Measurements from ENCODE around the gene MGAT4C. TPM values are rescaled to one million over a fixed set of nuclear protein-coding genes. Genes with fewer than 3 reads are reported as not detected.

The MGAT4C gene
- total RNA-seq, 4 donors from 2014 or later = under 0.01 to 0.60 (median 0.22) TPM; not detected in 1

- WGBS, 2 donors = 90 to 93% methylated on average over 4 of the region's 4 CpGs
- Histone ChIP-seq H3K27me3 (no peaks in the 10 kb centered on the region), H3K36me3 (no peaks in the 10 kb centered on the region), H3K4me1 (no peaks in the 10 kb centered on the region), H3K4me3 (no peak overlapping the region), H3K27ac (no peak overlapping the region), H3K9me3 (no peaks in the 10 kb centered on the region)
- DNase-seq (ENCODE audit: low spot score in 2 of 2) = no peak
- TF ChIP-seq EP300 (IDR thresholded peaks at IDR 0.05) = no peak
- TF ChIP-seq, protein P1, sequence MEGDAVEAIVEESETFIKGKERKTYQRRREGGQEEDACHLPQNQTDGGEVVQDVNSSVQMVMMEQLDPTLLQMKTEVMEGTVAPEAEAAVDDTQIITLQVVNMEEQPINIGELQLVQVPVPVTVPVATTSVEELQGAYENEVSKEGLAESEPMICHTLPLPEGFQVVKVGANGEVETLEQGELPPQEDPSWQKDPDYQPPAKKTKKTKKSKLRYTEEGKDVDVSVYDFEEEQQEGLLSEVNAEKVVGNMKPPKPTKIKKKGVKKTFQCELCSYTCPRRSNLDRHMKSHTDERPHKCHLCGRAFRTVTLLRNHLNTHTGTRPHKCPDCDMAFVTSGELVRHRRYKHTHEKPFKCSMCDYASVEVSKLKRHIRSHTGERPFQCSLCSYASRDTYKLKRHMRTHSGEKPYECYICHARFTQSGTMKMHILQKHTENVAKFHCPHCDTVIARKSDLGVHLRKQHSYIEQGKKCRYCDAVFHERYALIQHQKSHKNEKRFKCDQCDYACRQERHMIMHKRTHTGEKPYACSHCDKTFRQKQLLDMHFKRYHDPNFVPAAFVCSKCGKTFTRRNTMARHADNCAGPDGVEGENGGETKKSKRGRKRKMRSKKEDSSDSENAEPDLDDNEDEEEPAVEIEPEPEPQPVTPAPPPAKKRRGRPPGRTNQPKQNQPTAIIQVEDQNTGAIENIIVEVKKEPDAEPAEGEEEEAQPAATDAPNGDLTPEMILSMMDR (IDR thresholded peaks at IDR 0.05) = no peak
- no peak for TF ChIP-seq POLR2A (IDR thresholded peaks at IDR 0.05)
Observed at GRCh38 chr12:86158956-86159355, 97.2 kb downstream of the MGAT4C start.

GRCh38 chr12:86154620-86155019 is 101.6 kb downstream of the MGAT4C start:
- TF ChIP-seq EP300 (IDR thresholded peaks at IDR 0.05) (no peak), POLR2A (IDR thresholded peaks at IDR 0.05) (no peak)
- TF ChIP-seq, protein P1 (IDR thresholded peaks at IDR 0.05) = no peak
- H3K4me3 ChIP-seq = no peak overlapping the region
- no peak for DNase-seq (ENCODE audit: low spot score in 2 of 2)
- no peaks in the 10 kb centered on the region for H3K9me3 ChIP-seq
- 86 to 88% methylated on average over 6 of the region's 6 CpGs for WGBS, 2 donors
- H3K27me3 ChIP-seq = no peaks in the 10 kb centered on the region
- H3K4me1 ChIP-seq = no peaks in the 10 kb centered on the region
- no peaks in the 10 kb centered on the region for H3K36me3 ChIP-seq
- H3K27ac ChIP-seq = no peak overlapping the region

GRCh38 chr12:86148612-86149011 is 107.6 kb downstream of the MGAT4C start:
- Histone ChIP-seq H3K27ac (no peak overlapping the region), H3K4me3 (no peak overlapping the region), H3K36me3 (no peaks in the 10 kb centered on the region), H3K4me1 (no peaks in the 10 kb centered on the region), H3K27me3 (no peaks in the 10 kb centered on the region), H3K9me3 (no peaks in the 10 kb centered on the region)
- no peak for TF ChIP-seq POLR2A (IDR thresholded peaks at IDR 0.05)
- no peak for TF ChIP-seq EP300 (IDR thresholded peaks at IDR 0.05)
- TF ChIP-seq, protein P1 (IDR thresholded peaks at IDR 0.05) = no peak
- no peak for DNase-seq (ENCODE audit: low spot score in 2 of 2)

- no peak for DNase-seq (ENCODE audit: low spot score in 2 of 2)
- H3K9me3 ChIP-seq = no peaks in the 10 kb centered on the region
- no peaks in the 10 kb centered on the region for H3K36me3 ChIP-seq
- H3K4me3 ChIP-seq = no peak overlapping the region
- WGBS, 2 donors = 65 to 80% methylated on average over 3 of the region's 3 CpGs
- no peaks in the 10 kb centered on the region for H3K27me3 ChIP-seq
- TF ChIP-seq POLR2A (IDR thresholded peaks at IDR 0.05) (no peak), EP300 (IDR thresholded peaks at IDR 0.05) (no peak)
- TF ChIP-seq, protein P1 (IDR thresholded peaks at IDR 0.05) = no peak
- H3K27ac ChIP-seq = no peak overlapping the region
- H3K4me1 ChIP-seq = no peaks in the 10 kb centered on the region
Observed at GRCh38 chr12:86148071-86148470, 108.1 kb downstream of the MGAT4C start.

GRCh38 chr12:86145156-86145555 is 111.0 kb downstream of the MGAT4C start:
- DNase-seq (ENCODE audit: low spot score in 2 of 2) = no peak
- TF ChIP-seq POLR2A (IDR thresholded peaks at IDR 0.05) (no peak), EP300 (IDR thresholded peaks at IDR 0.05) (no peak)
- TF ChIP-seq, protein P1 (IDR thresholded peaks at IDR 0.05) = no peak
- 73 to 85% methylated on average over 2 of the region's 2 CpGs for WGBS, 2 donors

More at GRCh38 chr12:86145156-86145555, 111.0 kb downstream of the MGAT4C start:
- no peaks in the 10 kb centered on the region for H3K4me1 ChIP-seq
- no peaks in the 10 kb centered on the region for H3K36me3 ChIP-seq
- H3K9me3 ChIP-seq = no peaks in the 10 kb centered on the region
- H3K4me3 ChIP-seq = no peak overlapping the region
- no peaks in the 10 kb centered on the region for H3K27me3 ChIP-seq
- H3K27ac ChIP-seq = no peak overlapping the region

All from tibial nerve (tissue), 4 donors.